Measurements from ENCODE around the gene ANKRD65. TPM values are rescaled to one million over a fixed set of nuclear protein-coding genes. Genes with fewer than 3 reads are reported as not detected.
"Not testable (repeated sequence)": the region's sequence is repeated elsewhere in the genome, so short reads cannot be mapped to it uniquely, and the experiment has no call there.

The ANKRD65 gene
- total RNA-seq, 3 donors from 2014 or later (not counting 1 experiment from before 2014, with no cell fraction given), result not detected

DNA sequence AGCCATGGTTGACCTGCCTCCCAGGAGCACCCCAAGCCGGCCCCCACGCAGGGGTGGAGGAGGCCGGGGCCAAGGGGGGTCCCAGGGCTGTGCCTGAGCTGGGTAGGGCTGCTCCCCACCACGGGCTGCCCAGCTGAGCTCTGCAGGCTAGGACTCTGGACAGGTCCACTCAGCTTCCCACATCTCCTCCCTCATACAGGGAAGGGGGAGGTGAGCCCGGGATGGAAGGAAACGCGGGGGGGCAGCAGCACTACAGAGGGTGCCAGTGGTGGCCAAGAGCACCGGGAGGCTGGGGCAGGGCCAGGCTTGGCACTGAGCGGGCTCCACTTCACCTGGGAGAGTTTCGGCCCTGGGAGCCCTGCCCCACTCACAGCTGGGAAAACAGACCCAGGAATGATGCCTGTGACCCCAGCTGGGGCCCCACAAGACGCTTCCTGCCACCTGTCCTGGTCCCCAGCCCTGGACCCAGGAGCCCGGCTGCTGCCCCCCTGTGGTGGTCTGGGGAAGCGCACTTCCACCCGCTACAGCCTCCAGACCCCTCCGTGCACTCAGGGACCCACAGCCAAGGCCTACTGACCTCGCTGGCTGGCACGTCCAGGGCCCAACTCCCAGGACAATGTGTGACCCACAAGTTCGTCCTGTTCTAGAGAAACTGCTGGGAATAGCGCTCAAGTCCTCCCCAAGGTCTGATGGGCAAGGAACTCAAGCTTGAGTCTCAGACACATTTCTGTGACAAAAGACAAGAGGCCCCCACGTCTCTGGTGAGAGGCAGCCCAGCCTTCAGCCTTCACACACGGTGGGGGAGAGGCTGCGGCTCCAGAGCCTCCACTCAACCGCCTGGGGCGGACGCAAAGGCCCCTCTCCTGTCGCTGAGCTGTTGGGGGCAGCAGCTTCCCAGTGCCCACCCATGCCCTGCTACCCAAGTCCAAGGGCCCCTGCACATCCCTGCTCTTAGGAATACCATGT lies 49.0 kb downstream of the ANKRD65 start:
- H3K9me3 Mint-ChIP-seq, result no peaks in the 10 kb centered on the region
- ATAC-seq (peak; percentile 34 to 62 (median 40)), DNase-seq (peak; percentile 76 to 84)
- intact Hi-C loops (cut with micrococcal nuclease), result no loop called here
- peak; percentile 83 for TF ChIP-seq CTCF (IDR thresholded peaks at IDR 0.05)
- H3K4me3 Mint-ChIP-seq, result peak overlapping the region; percentile 67
- H3K27me3 Mint-ChIP-seq (ENCODE audit: low read depth in 2 of 2), result no peaks in the 10 kb centered on the region
- Histone ChIP-seq H3K27ac (ENCODE audit: low read length) (peak overlapping the region; percentile 65), H3K4me3 (ENCODE audit: low read length) (no peak overlapping the region), H3K36me3 (ENCODE audit: control insufficient read depth, insufficient read depth, low read length) (peaks cover 9% of the 10 kb centered on the region), H3K27me3 (ENCODE audit: control insufficient read depth, insufficient read depth, low read length) (no peaks in the 10 kb centered on the region), H3K4me1 (ENCODE audit: control insufficient read depth, insufficient read depth, low read length) (peaks cover 49% of the 10 kb centered on the region), H3K9me3 (ENCODE audit: control insufficient read depth, insufficient read depth, low read length) (no peaks in the 10 kb centered on the region)
- H3K36me3 Mint-ChIP-seq, result no peaks in the 10 kb centered on the region
- H3K27ac Mint-ChIP-seq, result peak overlapping the region; percentile 38 to 79
- H3K4me1 Mint-ChIP-seq, result peaks cover 10 to 27% of the 10 kb centered on the region in 2 donors
- 30% methylated on average over 26 of the region's 26 CpGs for WGBS (ENCODE audit: insufficient coverage)

DNA sequence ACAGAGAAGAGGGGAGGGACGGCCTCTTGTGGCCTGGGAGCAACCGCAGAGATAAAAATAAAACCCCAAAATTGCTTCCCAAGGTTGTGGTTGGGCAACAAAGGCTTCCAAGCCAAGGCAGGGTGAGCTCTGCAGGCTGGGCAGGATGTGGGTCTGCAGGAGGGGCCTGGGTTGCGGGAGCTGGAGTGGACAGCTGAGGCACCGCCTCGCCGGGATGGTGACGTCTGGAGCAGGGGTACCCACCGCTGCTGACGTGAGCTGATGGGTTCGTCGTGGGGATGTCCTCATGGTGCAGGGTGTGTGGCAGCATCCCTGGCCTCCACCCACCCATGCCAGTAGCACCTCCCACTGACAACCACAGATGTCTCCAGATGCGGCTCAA lies 49.7 kb downstream of the ANKRD65 start:
- intact Hi-C loops (cut with micrococcal nuclease), result no loop called here
- peak; percentile 64 to 93 for DNase-seq
- Histone ChIP-seq H3K9me3 (ENCODE audit: control insufficient read depth, insufficient read depth, low read length) (no peaks in the 10 kb centered on the region), H3K27ac (ENCODE audit: low read length) (peak overlapping the region; percentile 65), H3K4me3 (ENCODE audit: low read length) (no peak overlapping the region), H3K4me1 (ENCODE audit: control insufficient read depth, insufficient read depth, low read length) (peaks cover 49% of the 10 kb centered on the region), H3K36me3 (ENCODE audit: control insufficient read depth, insufficient read depth, low read length) (peaks cover 9% of the 10 kb centered on the region), H3K27me3 (ENCODE audit: control insufficient read depth, insufficient read depth, low read length) (no peaks in the 10 kb centered on the region)
- Mint-ChIP-seq H3K36me3 (no peaks in the 10 kb centered on the region), H3K27me3 (ENCODE audit: low read depth in 2 of 2) (no peaks in the 10 kb centered on the region), H3K9me3 (no peaks in the 10 kb centered on the region), H3K4me3 (peak overlapping the region; percentile 32), H3K27ac (peak overlapping the region in 1 of 2 donors; percentile 79), H3K4me1 (peaks cover 10 to 27% of the 10 kb centered on the region in 2 donors)
- no peak for TF ChIP-seq CTCF (IDR thresholded peaks at IDR 0.05)
- ATAC-seq, result peak; percentile 54 to 72 (median 59)
- 7% methylated on average over 12 of the region's 12 CpGs for WGBS (ENCODE audit: insufficient coverage)

DNA sequence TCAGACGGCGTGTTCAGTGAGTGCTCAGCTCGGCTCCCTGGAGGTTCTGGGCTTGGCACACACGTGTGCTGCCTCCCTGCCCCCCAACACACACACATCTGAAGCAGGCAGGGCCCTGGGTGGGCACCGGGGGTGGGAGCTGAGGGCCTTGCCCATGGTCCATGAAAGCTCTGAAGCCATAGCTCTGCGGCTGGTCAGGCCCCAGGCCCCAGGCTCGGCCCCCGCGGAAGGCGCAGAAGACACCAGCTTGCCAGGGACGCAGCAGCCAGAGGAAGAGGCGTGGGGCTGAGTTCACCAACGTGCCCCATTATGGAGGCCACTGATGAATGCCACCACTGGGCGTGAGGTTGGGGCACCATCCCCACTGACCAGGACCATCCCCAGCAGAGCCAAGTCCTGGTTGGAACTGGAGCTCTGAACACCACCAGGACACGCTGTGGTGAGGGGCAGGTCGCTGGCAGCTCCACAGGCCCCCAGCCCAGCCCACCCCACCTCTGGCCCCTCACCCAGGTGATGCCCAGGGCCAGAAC lies 50.2 kb downstream of the ANKRD65 start:
- peak in 1 of 2 donors; percentile 43 for DNase-seq
- Histone ChIP-seq H3K27ac (ENCODE audit: low read length) (no peak overlapping the region), H3K36me3 (ENCODE audit: control insufficient read depth, insufficient read depth, low read length) (peaks cover 9% of the 10 kb centered on the region), H3K27me3 (ENCODE audit: control insufficient read depth, insufficient read depth, low read length) (no peaks in the 10 kb centered on the region), H3K4me1 (ENCODE audit: control insufficient read depth, insufficient read depth, low read length) (peaks cover 46% of the 10 kb centered on the region), H3K9me3 (ENCODE audit: control insufficient read depth, insufficient read depth, low read length) (no peaks in the 10 kb centered on the region), H3K4me3 (ENCODE audit: low read length) (no peak overlapping the region)
- intact Hi-C loops (cut with micrococcal nuclease), result no loop called here
- no peaks in the 10 kb centered on the region for H3K27me3 Mint-ChIP-seq (ENCODE audit: low read depth in 2 of 2)
- WGBS (ENCODE audit: insufficient coverage), result 72% methylated on average over 16 of the region's 16 CpGs
- no peaks in the 10 kb centered on the region for H3K9me3 Mint-ChIP-seq
- H3K4me3 Mint-ChIP-seq, result peak overlapping the region; percentile 32
- H3K36me3 Mint-ChIP-seq, result no peaks in the 10 kb centered on the region
- no peak for TF ChIP-seq CTCF (IDR thresholded peaks at IDR 0.05)
- peak overlapping the region in 1 of 2 donors; percentile 79 for H3K27ac Mint-ChIP-seq
- no peak for ATAC-seq
- peaks cover 10 to 27% of the 10 kb centered on the region in 2 donors for H3K4me1 Mint-ChIP-seq

DNA sequence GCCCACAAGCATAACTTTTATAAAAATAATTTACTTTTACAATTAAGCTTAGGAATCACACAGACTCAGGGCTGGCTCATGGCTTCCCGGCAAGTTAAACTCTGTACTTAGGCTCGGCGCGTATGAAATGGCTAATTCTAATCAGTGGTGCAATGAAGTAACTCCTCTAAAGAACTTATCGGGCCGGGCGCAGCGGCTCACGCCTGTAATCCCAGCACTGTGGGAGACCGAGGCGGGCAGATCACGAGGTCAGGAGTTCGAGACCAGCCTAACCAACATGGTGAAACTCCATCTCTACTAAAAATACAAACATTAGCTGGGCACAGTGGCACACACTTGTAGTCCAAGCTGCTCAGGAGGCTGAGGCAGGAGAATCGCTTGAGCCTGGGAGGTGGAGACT lies 51.0 kb downstream of the ANKRD65 start:
- H3K9me3 ChIP-seq (ENCODE audit: control insufficient read depth, insufficient read depth, low read length); H3K27me3 Mint-ChIP-seq (ENCODE audit: low read depth in 2 of 2); H3K27ac Mint-ChIP-seq; DNase-seq; H3K9me3 Mint-ChIP-seq; H3K27me3 ChIP-seq (ENCODE audit: control insufficient read depth, insufficient read depth, low read length); H3K36me3 Mint-ChIP-seq; H3K27ac ChIP-seq (ENCODE audit: low read length); H3K4me3 ChIP-seq (ENCODE audit: low read length); intact Hi-C loops (cut with micrococcal nuclease); H3K36me3 ChIP-seq (ENCODE audit: control insufficient read depth, insufficient read depth, low read length); ATAC-seq; H3K4me3 Mint-ChIP-seq: not testable (repeated sequence)
- H3K4me1 ChIP-seq (ENCODE audit: control insufficient read depth, insufficient read depth, low read length), result peaks cover 42% of the 10 kb centered on the region
- 90% methylated on average over 14 of the region's 14 CpGs for WGBS (ENCODE audit: insufficient coverage)
- peaks cover 5 to 23% of the 10 kb centered on the region in 2 donors for H3K4me1 Mint-ChIP-seq
